ENCODE measurements around the gene PLPP2. TPM values are rescaled to one million over a fixed set of nuclear protein-coding genes. Genes with fewer than 3 reads are reported as not detected.

The PLPP2 gene
- total RNA-seq, 1 experiment from 2014 or later, result 67.0 TPM

- H3K27ac ChIP-seq (ENCODE audit: low read length), result no peak overlapping the region
- no TSS peak for BruUV-seq (replicated peaks)
- H3K4me1 ChIP-seq (ENCODE audit: control insufficient read depth, insufficient read depth, low read length), result peaks cover 7% of the 10 kb centered on the region
- in situ Hi-C loops (cut with HindIII; ENCODE audit: low pct_unique_long_range_greater_than_20kb, low sequenced_read_pairs), result no loop called here
- TF ChIP-seq CTCF (IDR thresholded peaks at IDR 0.05) (no peak), SIN3A (IDR thresholded peaks at IDR 0.05; ENCODE audit: borderline replicate concordance, insufficient read depth, low read depth, low read length) (no peak), POLR2AphosphoS5 (IDR thresholded peaks at IDR 0.05; ENCODE audit: low read depth, low read length) (no peak), REST (IDR thresholded peaks at IDR 0.05; ENCODE audit: insufficient read depth in 1 of 2, low read depth in 2 of 2, low read length in 1 of 2) (no peak), TCF7L2 (IDR thresholded peaks at IDR 0.05; ENCODE audit: low read depth, low read length) (no peak)
- ATAC-seq (no peak), DNase-seq (ENCODE audit: low read depth, low spot score) (no peak)
- no peaks in the 10 kb centered on the region for H3K27me3 ChIP-seq (ENCODE audit: control insufficient read depth, insufficient read depth, low read length)
- H3K9me3 ChIP-seq (ENCODE audit: control insufficient read depth, insufficient read depth, low read depth, low read length), result no peaks in the 10 kb centered on the region
- POLR2A ChIA-PET, result no interaction called here
- no peak overlapping the region for H3K4me3 ChIP-seq (ENCODE audit: low read depth in 2 of 2, low read length in 2 of 2)
- CTCF ChIA-PET, result no interaction called here
- H3K36me3 ChIP-seq (ENCODE audit: control insufficient read depth, insufficient read depth, low read length), result no peaks in the 10 kb centered on the region; the same call in 1 of the 2 replicates
- intact Hi-C loops (cut with micrococcal nuclease; ENCODE audit: unreplicated experiment), result no loop called here
These were observed 3.8 kb downstream of the PLPP2 start for GRCh38 chr19:287381-287871.

GRCh38 chr19:283395-283794 lies 7.8 kb downstream of the PLPP2 start:
- in situ Hi-C loops (cut with HindIII; ENCODE audit: low pct_unique_long_range_greater_than_20kb, low sequenced_read_pairs), result no loop called here
- DNase-seq (ENCODE audit: low read depth, low spot score) (no peak), ATAC-seq (no peak)
- H3K27me3 ChIP-seq (ENCODE audit: control insufficient read depth, insufficient read depth, low read length), result no peaks in the 10 kb centered on the region
- H3K36me3 ChIP-seq (ENCODE audit: control insufficient read depth, insufficient read depth, low read length), result peaks cover 2% of the 10 kb centered on the region; the same call in 1 of the 2 replicates
- TF ChIP-seq SIN3A (IDR thresholded peaks at IDR 0.05; ENCODE audit: borderline replicate concordance, insufficient read depth, low read depth, low read length), result no peak
- TF ChIP-seq REST (IDR thresholded peaks at IDR 0.05; ENCODE audit: insufficient read depth in 1 of 2, low read depth in 2 of 2, low read length in 1 of 2), result no peak
- no peak for TF ChIP-seq CTCF (IDR thresholded peaks at IDR 0.05)
- no peak for TF ChIP-seq POLR2AphosphoS5 (IDR thresholded peaks at IDR 0.05; ENCODE audit: low read depth, low read length)
- TF ChIP-seq TCF7L2 (IDR thresholded peaks at IDR 0.05; ENCODE audit: low read depth, low read length), result no peak
- intact Hi-C loops (cut with micrococcal nuclease; ENCODE audit: unreplicated experiment), result no loop called here
- H3K27ac ChIP-seq (ENCODE audit: low read length), result no peak overlapping the region
- TSS peak; percentile 29 for BruUV-seq (replicated peaks)
- H3K4me1 ChIP-seq (ENCODE audit: control insufficient read depth, insufficient read depth, low read length), result no peaks in the 10 kb centered on the region
- CTCF ChIA-PET, result no interaction called here
- POLR2A ChIA-PET, result no interaction called here
- H3K4me3 ChIP-seq (ENCODE audit: low read depth in 2 of 2, low read length in 2 of 2), result no peak overlapping the region
- H3K9me3 ChIP-seq (ENCODE audit: control insufficient read depth, insufficient read depth, low read depth, low read length), result no peaks in the 10 kb centered on the region
